Activated T-helper 1 cell treated with anti-CD3 and anti-CD28 coated beads, Interleukin-12 subunit alpha, Interleukin-12 subunit beta, Interleukin-2, Interleukin-4 antibody, amounts not matched to agents 30 ng/mL and 10 ng/mL and 1 ng/mL, durations not matched to agents 14 hours and 24 hours and 36 hours (primary cell): Measurements from ENCODE around the gene CCND2. TPM values are rescaled to one million over a fixed set of nuclear protein-coding genes. Genes with fewer than 3 reads are reported as not detected.
"Not testable (repeated sequence)": the region's sequence is repeated elsewhere in the genome, so short reads cannot be mapped to it uniquely, and the experiment has no call there.

Source experiments
- DNase-seq: peaks from one replicate; pipeline ENCODE4 v3.0.0; 2021; ENCODE audit warnings: low spot score
- H3K27ac Mint-ChIP-seq: one replicate; pipeline ENCODE4 v1.8.0; 2021; ENCODE audit warnings: mild to moderate bottlenecking, mixed read lengths
- H3K27me3 Mint-ChIP-seq: one replicate; pipeline ENCODE4 v1.8.0; 2022; ENCODE audit warnings: mild to moderate bottlenecking, moderate library complexity, mixed read lengths; ENCODE audit not compliant: insufficient read depth
- H3K36me3 Mint-ChIP-seq: one replicate; pipeline ENCODE4 v1.8.0; 2021; ENCODE audit warnings: low read depth, mixed read lengths
- H3K4me1 Mint-ChIP-seq: one replicate; pipeline ENCODE4 v1.8.0; 2021; ENCODE audit warnings: low read depth, mixed read lengths
- H3K4me3 Mint-ChIP-seq: one replicate; pipeline ENCODE4 v1.8.0; 2021; ENCODE audit warnings: mild to moderate bottlenecking, moderate library complexity, mixed read lengths
- H3K9me3 Mint-ChIP-seq: one replicate; pipeline ENCODE4 v1.8.0; 2021; ENCODE audit warnings: mixed read lengths
- intact Hi-C: fragments of 100-400 bp; cut with micrococcal nuclease; formaldehyde crosslinking; loops from one replicate; pipeline ENCODE4 v1.15.1; 2024
- total RNA-seq: library from RNA; stranded (reverse); gene quantifications from 2 replicates; pipeline ENCODE4 v1.2.3, GENCODE V29; 2022

Gene CCND2
- total RNA-seq, 1 donor from 2014 or later, result 549 TPM

DNA sequence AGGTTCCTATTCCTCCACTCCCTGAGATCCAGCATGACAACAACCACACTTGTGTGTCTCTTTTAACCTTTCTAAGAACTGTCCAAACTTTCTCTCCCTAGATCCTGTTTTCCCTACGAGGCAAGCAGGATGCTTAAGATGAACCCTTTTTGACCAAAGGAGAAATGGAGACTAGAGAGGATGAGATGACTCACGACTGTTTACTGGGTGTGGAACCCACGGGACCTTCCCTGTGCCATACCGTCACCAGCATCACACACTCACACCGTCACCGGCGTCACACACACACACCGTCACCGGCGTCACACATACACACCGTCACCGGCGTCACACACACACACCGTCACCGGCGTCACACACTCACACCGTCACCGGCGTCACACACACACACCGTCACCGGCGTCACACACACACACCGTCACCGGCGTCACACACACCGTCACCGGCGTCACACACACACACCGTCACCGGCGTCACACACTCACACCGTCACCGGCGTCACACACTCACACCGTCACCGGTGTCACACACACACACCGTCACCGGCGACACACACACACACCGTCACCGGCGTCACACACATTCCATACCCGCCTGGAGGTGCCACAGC lies 30.0 kb upstream of the CCND2 start:
- intact Hi-C loops, result not testable (repeated sequence)
- peaks cover 21% of the 10 kb centered on the region for H3K4me1 Mint-ChIP-seq

DNA sequence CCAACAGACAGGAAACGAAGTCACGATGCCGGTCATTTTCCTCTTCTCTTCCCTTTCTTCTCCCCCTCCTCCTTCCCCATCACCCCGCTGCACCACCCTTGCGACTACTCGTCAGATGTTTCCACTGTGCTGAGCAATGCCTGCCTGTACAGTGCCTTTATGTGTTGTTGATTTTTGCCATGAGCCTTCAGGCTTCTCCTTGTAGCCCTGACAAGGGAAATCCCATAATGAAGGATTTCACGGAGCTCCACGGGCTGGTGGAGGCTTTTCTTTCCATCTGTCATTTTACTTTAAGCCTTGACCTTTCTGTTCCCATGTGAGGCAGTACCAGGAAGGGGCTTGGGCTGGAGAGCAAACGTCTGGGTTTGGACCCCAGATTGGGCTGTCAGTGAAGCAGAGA lies 28.7 kb upstream of the CCND2 start:
- peaks cover 15% of the 10 kb centered on the region for H3K4me1 Mint-ChIP-seq
- DNase-seq, result no peak
- peaks cover 3% of the 10 kb centered on the region for H3K36me3 Mint-ChIP-seq
- H3K4me3 Mint-ChIP-seq, result no peak overlapping the region
- peaks cover 4% of the 10 kb centered on the region for H3K27me3 Mint-ChIP-seq
- intact Hi-C loops, result no loop called here
- no peak overlapping the region for H3K27ac Mint-ChIP-seq
- peaks cover under 1% of the 10 kb centered on the region for H3K9me3 Mint-ChIP-seq

More for the DNA sequence above, 30.0 kb upstream of the CCND2 start:
- H3K4me3 Mint-ChIP-seq, H3K36me3 Mint-ChIP-seq, H3K27ac Mint-ChIP-seq, DNase-seq, H3K27me3 Mint-ChIP-seq: not testable (repeated sequence)
- H3K9me3 Mint-ChIP-seq, result peaks cover 13% of the 10 kb centered on the region

DNA sequence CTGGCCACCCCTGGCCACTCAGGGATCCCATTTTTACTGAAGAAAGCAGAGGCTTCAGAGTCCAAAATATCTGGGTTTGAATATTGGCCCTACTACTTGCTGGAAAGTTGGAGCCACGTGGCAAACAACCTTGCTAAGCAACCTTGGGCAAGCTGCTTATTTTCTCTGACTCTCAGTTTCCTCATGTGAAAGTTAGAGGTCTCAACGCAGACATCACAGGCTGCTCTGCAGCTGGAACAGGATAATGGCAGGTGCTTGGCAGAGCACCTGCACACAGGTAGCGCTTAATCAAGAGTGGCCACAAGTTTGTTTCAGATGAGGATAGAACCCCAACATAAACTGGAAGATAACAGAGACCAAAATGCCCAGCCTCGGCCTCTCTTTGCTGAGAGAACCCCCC lies 28.1 kb upstream of the CCND2 start:
- H3K9me3 Mint-ChIP-seq, result no peaks in the 10 kb centered on the region
- H3K27me3 Mint-ChIP-seq, result peaks cover 6% of the 10 kb centered on the region
- H3K36me3 Mint-ChIP-seq, result peaks cover 3% of the 10 kb centered on the region
- no peak for DNase-seq
- no peak overlapping the region for H3K27ac Mint-ChIP-seq
- H3K4me1 Mint-ChIP-seq, result peaks cover 18% of the 10 kb centered on the region
- intact Hi-C loops, result no loop called here
- H3K4me3 Mint-ChIP-seq, result no peak overlapping the region

DNA sequence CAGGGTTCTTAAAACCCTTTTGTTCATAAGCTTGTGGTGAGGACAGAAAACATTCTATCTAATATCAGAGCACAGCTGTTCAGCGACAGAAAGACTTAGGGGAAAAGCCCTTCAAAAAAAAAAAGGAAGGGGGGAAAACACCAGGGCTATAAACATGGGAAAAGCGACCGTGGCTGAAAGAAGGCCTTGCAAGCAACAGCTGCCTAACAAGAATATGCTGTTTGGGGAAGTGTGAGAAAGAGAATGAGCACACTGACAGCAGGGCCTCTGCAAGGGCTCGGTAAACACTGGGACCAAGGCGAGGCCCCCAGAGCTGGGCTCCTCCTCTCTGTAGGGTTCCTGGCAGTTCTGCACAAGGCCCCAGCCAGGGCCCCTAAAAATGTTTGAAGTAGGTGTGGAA lies 27.4 kb upstream of the CCND2 start:
- Mint-ChIP-seq H3K9me3 (no peaks in the 10 kb centered on the region), H3K4me3 (no peak overlapping the region), H3K27me3 (peaks cover 7% of the 10 kb centered on the region), H3K4me1 (peaks cover 21% of the 10 kb centered on the region), H3K27ac (no peak overlapping the region), H3K36me3 (peaks cover 3% of the 10 kb centered on the region)
- intact Hi-C loops, result no loop called here
- DNase-seq, result no peak

DNA sequence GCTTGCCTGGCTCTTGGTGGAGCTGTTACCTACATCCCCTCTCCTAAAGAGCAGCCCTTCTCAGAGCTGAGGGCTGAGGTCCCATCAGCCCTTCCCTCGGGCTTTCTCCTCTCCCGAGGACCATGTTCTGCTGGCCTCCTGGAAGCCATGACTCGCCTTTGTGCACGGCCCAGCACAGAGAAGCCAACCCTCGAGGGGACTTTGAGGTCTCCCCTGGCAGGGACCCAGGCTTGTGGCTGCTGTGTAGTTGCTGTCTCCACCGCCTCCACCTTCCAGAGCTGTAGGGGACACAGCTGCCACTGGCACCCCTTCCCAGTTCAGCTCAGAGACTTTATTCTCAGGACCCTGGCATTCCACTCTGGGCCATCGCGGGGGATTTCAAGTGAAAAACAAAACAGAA lies 22.9 kb upstream of the CCND2 start:
- intact Hi-C loops, result loop anchor here (2.0 kb wide), 1 partner anchor 18 kb away; no protein-coding TSS in a partner anchor
- no peak for DNase-seq
- no peak overlapping the region for H3K4me3 Mint-ChIP-seq
- H3K9me3 Mint-ChIP-seq, result no peaks in the 10 kb centered on the region
- no peaks in the 10 kb centered on the region for H3K36me3 Mint-ChIP-seq
- H3K4me1 Mint-ChIP-seq, result peaks cover 22% of the 10 kb centered on the region
- H3K27me3 Mint-ChIP-seq, result peaks cover 13% of the 10 kb centered on the region
- no peak overlapping the region for H3K27ac Mint-ChIP-seq

DNA sequence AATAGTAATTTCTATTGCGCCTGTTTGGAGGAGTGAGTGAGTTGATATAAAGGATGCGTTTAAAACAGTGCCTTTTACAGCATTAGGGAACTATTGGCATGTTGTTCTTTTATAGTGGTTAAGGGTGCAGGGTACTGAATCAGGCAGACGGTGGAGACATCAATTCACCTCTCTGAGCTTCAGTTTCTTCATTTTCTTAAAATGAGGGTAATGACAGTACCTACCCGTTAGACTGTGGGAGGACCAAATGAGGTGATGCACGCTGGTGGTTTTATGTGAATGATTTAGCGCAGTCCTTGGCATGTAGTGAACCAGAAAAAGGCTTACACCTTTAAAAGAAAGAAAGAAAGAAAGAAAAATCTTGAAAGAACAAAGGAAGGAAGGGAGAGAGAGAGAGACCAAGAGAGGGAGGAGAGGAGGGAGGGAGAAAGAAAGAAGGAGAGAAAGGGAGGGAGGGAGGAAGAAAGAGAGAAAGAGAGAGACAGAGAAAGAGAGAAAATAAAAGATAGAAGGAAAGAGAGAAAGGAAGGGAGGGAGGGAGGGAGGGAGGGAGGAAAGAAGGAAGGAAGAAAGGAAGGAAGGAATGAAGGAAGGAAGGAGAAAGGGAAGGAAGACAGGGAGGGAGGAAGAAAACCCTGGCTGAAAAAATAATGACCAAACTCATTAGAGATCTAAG lies 22.2 kb upstream of the CCND2 start:
- H3K27me3 Mint-ChIP-seq, result peaks cover 13% of the 10 kb centered on the region
- no peak for DNase-seq
- H3K27ac Mint-ChIP-seq, result peak overlapping the region; percentile 35
- no peak overlapping the region for H3K4me3 Mint-ChIP-seq
- peaks cover 22% of the 10 kb centered on the region for H3K4me1 Mint-ChIP-seq
- no peaks in the 10 kb centered on the region for H3K9me3 Mint-ChIP-seq
- intact Hi-C loops, result loop anchor here (2.0 kb wide), 1 partner anchor 17 kb away; no protein-coding TSS in a partner anchor
- no peaks in the 10 kb centered on the region for H3K36me3 Mint-ChIP-seq

DNA sequence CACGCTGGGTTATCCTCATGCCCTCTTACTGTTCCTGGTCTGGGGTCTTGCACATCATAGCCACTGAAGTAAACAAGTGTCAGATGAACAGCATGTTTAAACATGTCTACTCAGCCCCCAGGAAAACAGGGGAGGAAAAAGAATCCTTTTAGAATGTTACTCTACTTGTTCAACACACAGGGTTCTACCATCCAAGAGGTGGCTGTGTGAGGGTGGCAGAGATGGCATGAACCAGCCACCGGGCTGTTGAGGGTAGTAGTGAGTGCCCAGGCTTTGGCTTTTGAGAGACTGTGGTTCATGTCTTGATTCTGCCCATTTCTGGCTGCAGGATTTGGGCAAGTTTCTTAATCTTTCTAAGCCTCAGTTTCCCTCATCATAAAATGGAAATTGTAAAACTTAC lies 21.6 kb upstream of the CCND2 start:
- Mint-ChIP-seq H3K4me1 (peaks cover 22% of the 10 kb centered on the region), H3K4me3 (no peak overlapping the region), H3K27me3 (peaks cover 13% of the 10 kb centered on the region), H3K27ac (no peak overlapping the region), H3K36me3 (no peaks in the 10 kb centered on the region), H3K9me3 (no peaks in the 10 kb centered on the region)
- no peak for DNase-seq
- intact Hi-C loops, result loop anchor here (2.0 kb wide), 1 partner anchor 17 kb away; no protein-coding TSS in a partner anchor

DNA sequence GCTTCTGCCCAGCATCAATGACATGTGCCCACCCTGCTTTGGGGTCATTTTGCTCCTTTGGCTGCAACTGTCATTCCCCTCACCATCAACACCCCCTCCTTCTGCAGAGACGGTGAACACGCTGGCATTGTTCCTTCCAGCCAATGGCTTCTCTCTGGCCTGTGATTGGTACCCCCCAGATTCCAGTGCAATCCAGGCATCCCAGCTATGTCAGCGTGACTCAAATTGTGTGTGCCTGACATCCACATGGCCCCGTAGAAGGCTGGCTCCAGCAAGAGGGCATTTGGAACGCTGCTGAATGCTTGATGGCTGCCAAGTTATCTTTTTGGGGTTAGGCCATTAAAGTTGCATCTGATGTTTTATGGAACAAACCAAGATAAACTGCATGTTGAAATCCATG lies 21.0 kb upstream of the CCND2 start:
- Mint-ChIP-seq H3K4me1 (peaks cover 27% of the 10 kb centered on the region), H3K36me3 (no peaks in the 10 kb centered on the region), H3K27me3 (peaks cover 13% of the 10 kb centered on the region), H3K9me3 (no peaks in the 10 kb centered on the region), H3K27ac (no peak overlapping the region), H3K4me3 (no peak overlapping the region)
- no peak for DNase-seq
- intact Hi-C loops, result no loop called here

DNA sequence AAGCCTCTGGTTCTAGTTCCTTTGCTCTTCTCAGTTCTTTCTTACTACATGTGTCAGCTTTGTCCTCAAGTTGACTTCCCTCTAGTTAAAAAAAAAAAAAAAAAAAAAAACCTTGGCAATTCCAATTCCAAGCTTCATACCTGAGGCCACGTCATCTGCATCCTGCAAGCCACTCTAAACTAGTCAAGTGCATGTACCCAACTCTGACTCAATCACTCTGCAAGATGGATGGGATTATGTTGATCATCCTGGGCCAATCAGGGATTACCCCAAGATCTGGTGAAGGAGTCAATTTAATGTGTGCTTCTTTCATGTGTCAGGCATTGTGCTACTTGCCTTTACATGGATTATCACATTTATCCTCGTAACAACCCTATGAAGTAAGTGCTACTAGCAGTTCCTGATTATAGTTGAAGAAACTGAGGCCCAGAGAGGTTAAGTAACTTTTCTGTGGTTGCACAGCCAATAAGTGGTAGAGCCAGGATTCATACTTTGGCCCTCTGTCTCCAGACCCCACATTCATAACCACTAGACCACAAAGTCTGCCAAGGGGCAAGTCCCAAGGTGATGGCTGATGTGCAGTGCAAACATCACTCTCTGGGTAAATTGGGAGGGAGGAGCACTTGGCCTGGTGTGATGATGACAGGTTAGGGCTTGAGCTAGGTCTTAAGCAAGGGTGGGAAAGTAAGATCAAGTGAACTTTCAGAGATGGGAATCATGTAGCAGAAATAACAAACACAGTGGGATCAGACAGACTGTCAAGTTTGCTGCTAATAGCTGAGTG lies 17.3 kb upstream of the CCND2 start:
- DNase-seq, result no peak
- no peak overlapping the region for H3K4me3 Mint-ChIP-seq

DNA sequence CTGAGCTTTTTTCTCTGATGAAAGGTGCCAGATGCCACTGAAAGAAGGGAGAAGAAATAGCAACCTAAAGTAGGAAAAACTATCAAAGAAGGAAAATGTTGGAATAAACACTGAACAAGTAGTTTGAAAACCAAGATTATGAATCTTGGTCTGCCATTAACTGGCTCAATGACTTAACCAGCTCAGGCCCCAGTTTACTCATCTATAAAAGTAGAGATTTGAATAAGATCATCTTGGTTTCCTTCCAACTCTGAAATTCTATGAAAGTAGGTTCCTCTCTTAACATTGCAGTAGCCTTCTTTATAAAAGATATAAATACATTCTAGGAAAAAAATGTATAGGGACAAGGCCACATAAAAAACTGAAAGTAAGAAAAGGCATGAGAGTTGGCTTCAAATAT lies 16.1 kb upstream of the CCND2 start:
- intact Hi-C loops, result no loop called here
- no peak for DNase-seq
- Mint-ChIP-seq H3K27me3 (peaks cover 6% of the 10 kb centered on the region), H3K4me1 (peaks cover 7% of the 10 kb centered on the region), H3K4me3 (no peak overlapping the region), H3K27ac (no peak overlapping the region), H3K9me3 (peaks cover 11% of the 10 kb centered on the region), H3K36me3 (peaks cover 2% of the 10 kb centered on the region)

More for the DNA sequence above, 17.3 kb upstream of the CCND2 start:
- H3K4me1 Mint-ChIP-seq, result peaks cover 14% of the 10 kb centered on the region
- H3K36me3 Mint-ChIP-seq, result peaks cover 2% of the 10 kb centered on the region
- peaks cover 8% of the 10 kb centered on the region for H3K27me3 Mint-ChIP-seq
- H3K9me3 Mint-ChIP-seq, result peaks cover 11% of the 10 kb centered on the region
- no peak overlapping the region for H3K27ac Mint-ChIP-seq
- intact Hi-C loops, result no loop called here

DNA sequence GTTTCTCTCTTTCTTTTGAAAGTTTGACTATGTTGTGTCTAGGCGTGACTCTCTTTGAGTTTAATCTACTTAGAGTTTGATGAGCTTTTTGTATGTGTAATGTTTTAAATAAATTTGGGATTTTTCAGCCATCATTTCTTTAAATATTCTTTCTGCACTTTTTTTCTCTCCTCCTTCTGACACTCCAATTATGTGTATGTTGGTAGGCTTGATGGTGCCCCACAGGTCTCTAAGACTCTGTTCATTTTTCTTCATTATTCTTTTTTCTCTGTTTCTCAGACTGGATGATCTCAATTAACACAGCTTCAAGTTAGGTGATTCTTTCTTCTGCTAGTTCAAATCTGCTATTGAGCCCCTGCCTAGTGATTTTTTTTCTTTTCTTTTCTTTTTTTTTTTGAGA lies 14.5 kb upstream of the CCND2 start:
- H3K27ac Mint-ChIP-seq, result no peak overlapping the region
- H3K36me3 Mint-ChIP-seq, result peaks cover 2% of the 10 kb centered on the region
- H3K4me1 Mint-ChIP-seq, result peaks cover 7% of the 10 kb centered on the region
- H3K9me3 Mint-ChIP-seq, result peaks cover 11% of the 10 kb centered on the region
- no peak overlapping the region for H3K4me3 Mint-ChIP-seq
- intact Hi-C loops, result no loop called here
- H3K27me3 Mint-ChIP-seq, result peaks cover 3% of the 10 kb centered on the region
- no peak for DNase-seq

DNA sequence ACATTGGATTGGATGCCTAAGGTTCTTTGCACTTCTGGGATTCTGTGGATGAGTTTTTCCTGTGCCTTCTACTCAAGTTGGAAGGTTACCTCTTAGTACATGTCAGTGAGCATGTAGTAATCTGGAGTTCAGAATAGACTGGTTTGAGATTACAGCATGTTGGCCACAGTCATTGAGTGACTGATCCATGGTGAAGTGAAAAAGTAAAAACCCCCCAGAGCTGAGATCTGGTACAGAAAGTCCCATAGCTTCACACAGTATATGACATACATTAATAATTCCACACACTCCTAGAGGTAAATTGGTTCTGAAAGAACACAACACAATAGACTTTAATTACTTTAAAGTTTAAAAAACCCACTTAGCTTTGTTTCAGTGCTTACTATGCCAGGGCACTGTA lies 11.9 kb upstream of the CCND2 start:
- peaks cover 16% of the 10 kb centered on the region for H3K27me3 Mint-ChIP-seq
- peaks cover 2% of the 10 kb centered on the region for H3K36me3 Mint-ChIP-seq
- H3K4me3 Mint-ChIP-seq, result no peak overlapping the region
- peaks cover 11% of the 10 kb centered on the region for H3K9me3 Mint-ChIP-seq
- no peak overlapping the region for H3K27ac Mint-ChIP-seq
- intact Hi-C loops, result no loop called here
- H3K4me1 Mint-ChIP-seq, result peaks cover 7% of the 10 kb centered on the region
- DNase-seq, result no peak

DNA sequence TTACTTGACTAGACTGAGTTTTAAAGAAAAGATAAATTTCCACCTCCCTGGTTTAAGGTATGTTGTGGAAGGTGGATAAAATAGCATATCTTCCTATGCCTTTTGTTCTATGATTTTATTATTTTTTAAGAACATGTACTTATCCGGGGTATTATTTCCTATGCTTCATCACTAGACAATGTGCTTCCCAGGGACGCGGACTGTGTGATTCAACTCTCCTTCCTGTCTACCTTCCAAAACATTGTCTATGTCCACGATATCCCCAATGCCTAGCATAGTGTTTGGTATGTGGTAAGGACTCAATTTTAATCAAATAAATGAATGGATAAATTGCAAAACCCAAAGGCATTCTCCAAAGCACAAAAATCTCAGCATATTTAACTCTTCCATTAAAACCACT lies 8.3 kb upstream of the CCND2 start:
- no peaks in the 10 kb centered on the region for H3K9me3 Mint-ChIP-seq
- H3K4me3 Mint-ChIP-seq, result no peak overlapping the region
- no peak overlapping the region for H3K27ac Mint-ChIP-seq
- peaks cover 12% of the 10 kb centered on the region for H3K27me3 Mint-ChIP-seq
- no peaks in the 10 kb centered on the region for H3K36me3 Mint-ChIP-seq
- intact Hi-C loops, result no loop called here
- H3K4me1 Mint-ChIP-seq, result peaks cover 21% of the 10 kb centered on the region
- DNase-seq, result no peak
